Activated effector memory CD4-positive, alpha-beta T cell treated with Interleukin-2 at 50 U/mL for 16 hours (primary cell): ENCODE data around the gene BCAS3.
"Not testable (repeated sequence)": the region's sequence is repeated elsewhere in the genome, so short reads cannot be mapped to it uniquely, and the experiment has no call there.

Source experiments
- DNase-seq: peaks from one replicate; pipeline ENCODE4 v3.0.0-alpha.2; 2020

BCAS3 gene

DNA sequence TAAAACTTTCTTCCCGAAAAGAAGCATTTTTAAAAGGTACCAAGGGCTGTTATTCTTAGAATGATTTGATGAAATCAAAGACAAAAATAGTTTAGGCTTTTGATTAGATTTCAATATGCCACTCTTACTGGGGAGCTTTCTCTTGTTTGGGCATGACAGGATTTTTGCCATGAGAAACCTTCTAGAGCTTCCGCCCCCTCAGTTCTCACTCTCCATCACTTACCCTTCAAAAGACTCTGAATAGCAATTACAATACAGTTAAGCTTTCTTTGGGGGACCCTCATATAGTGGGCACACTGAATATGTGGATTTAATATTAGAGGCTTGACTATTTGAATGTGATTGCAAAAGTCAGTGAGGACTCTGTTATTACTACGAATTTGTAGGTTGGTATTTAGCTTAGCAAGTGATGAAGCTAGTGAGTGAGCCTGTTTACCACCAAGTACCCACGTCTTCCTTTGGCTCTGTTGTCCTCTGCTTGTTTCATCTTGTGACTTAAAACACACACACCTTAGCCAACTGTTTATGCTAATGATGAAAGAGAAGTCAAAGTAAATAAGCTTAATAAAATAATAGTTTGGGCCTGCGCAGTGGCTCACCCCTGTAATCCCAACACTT, 563.3 kb downstream of the BCAS3 start:
- DNase-seq: no peak

DNA sequence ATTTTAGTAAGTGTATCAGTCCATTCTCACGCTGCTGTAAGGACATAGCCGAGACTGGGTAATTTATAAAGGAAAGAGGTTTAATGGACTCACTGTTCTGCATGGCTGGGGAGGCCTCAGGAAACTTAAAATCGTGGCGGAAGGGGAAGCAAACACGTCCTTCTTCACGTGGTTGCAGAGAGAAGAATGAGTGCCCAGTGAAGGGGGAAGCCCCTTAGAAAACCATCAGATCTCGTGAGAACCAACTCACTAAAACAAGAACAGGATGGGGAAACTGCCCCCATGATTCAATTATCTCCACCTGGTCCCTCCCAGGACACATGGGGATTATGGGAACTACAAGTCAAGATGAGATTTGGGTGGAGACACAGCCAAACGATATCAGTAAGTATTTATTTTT, 567.3 kb downstream of the BCAS3 start:
- DNase-seq: not testable (repeated sequence)

DNA sequence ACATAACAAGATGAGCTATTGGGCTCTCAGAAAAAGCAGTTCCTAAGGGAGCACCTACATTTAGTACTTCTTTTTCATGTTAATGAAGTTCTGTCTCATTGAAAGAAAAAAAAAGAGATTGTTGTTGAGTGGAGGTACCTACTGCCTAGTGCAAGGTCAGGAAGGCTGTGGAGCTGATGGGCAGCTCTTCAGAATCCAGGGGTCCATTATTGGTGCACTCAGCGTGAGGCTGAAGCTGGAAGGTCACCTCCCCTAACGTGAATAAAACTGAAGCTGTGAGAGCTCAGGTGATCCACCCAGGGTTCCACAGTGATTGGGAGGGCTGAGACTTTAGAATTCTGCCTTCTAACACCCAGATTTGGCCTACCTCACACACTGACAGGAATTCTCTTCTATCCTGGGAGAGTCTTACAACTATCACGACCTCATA, 568.1 kb downstream of the BCAS3 start:
- no peak for DNase-seq

DNA sequence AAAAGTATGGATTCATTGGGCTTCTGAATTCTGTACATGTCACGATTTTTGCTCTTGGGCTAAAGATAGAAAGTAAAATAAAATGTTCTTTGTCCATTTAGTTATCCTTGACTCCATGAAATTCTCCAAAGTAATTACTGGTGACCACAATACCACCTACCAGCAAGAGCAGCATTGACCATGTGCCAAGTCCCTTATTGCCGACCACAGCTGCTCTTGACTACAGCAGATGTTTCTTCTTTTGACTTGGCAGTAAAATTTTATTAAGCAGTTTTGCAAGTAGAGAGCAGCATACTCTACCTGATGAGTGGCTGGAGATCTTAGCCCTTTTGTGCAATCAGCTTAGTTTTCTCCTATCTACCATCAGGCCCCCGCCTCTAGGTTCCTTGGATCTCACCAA, 569.8 kb downstream of the BCAS3 start:
- no peak for DNase-seq

DNA sequence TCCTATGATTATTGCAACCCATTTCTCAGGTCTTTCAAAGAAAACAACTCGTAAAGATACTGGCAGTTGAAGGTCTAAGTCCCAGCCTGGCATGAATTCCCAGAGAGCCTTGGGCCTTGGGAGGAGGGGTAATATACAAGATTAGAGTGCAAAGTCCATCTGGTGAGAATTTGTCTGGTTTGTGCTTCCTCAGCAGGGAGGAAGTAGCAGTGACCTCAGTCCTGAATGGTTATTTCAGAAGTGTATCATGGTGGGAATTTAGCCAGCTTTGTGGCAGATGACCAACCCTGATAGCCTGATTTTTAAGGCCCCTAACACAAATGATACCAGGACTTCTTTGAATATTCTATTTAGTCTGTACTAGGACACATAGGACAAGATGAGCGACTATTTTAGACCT, 570.7 kb downstream of the BCAS3 start:
- no peak for DNase-seq

DNA sequence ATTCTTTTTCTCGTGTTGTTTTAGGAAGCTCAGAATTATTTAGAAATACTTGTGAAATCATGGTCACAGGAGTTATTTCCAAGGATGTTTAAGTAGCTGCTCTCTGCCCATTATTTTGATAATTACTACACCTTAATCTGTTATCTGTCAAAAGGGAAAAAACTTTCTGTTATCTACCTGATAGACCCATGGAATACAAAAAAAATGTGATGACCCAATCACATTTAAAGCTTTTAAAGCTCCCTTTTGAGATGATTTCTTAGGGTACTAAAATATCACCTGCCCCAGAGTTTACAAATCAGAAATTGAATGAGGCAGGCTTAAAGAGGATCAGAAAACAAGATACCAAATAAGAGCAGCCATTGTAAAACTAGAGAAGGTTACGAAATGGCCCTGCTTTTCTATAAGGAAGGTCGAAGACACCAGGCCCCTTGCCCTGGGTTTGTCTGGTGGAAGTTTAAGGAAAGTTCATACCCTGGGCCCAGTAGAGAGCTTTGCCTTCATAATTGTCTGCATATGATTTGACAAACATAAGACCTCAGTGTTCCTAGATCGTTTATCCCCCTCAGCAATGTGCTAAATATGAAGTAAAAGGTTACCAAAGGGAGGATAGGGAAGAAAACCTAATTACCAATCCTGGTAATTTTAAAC, 572.1 kb downstream of the BCAS3 start:
- no peak for DNase-seq

DNA sequence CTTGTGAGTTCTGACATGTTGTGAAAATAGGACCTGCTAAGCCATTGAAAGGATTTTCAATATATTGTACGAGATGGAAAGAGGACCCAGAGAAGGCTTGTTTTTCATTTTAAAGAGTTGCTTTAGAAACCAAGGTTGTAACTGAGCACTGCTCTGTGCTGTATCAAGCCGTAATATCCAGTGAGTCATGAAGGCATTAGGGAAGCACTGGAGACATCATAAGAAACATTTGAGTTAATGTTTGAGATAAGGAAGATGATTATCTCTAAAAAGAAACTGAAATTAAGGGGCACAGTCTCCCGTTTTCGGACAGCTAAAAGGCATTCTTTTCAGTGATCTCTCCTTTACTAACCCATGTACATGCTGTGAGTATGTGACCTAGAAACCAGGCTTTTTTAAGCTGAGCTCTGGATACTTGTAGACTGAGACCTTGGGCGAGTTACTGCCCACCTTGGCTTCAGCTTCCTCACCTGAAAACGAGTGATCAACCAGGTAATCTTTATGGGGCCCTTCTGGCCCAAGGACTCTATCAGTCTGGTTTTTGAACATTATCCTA, 572.8 kb downstream of the BCAS3 start:
- DNase-seq: no peak

DNA sequence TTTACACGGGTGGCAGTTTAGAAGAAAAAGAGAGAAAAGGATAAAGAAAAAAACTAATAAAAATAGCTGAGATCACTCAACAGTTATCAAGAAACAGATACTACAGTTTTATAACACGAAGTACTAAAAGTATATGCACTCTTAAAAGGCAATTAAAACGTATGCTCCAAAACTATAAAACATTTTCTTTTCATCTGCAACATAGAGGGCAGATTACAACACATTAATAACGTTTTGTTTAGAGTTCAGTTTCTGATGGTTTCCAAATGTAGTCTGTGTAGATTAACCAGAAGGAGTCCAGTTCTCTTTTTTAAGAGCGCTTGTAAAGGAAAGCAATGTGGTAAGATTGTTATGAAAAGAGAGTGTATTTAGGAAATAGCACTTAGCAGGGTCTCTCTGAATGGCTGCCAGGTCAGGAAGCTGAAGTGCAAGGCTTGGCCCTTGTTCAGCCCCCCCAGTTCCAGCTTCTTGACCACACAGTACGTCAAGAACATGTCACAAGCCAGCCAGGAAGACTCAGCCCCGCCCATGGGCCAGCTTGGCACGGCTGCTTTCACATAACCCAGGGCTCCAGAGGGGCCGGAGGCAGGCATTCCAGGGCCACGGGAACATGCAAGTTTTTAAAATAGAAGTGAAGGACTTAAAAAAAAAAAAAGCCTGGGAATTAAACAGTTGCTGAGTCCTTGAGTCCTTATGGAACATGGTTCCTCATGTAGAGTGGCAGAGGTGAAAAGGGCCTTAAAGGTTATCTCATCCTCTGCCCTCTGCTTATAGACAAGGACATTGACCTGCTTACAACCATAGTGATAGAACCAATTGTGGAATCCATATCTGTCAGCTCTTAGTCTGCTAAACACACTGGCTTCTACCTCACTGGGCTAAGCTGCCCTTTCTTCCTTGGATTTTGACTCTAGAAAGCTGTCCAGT, 574.6 kb downstream of the BCAS3 start:
- no peak for DNase-seq

DNA sequence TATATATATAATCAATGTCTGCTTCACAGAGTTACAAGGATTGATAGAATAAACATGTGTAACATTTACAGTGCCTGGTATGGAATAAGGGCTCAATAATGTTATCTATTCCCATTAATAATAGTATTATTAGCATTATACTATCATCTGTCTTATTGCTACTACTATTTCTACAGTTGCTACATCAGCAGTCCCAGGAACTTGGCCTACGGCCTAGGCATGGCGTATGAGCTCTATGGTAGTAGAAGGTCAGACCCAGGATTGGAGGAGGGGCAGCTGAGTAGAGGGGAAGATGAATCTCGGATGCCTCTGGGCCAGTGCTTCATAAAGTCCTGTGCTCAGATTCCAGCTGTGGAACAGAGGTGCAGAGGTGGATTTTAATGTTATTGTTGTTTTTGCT, 575.7 kb downstream of the BCAS3 start:
- DNase-seq: no peak

DNA sequence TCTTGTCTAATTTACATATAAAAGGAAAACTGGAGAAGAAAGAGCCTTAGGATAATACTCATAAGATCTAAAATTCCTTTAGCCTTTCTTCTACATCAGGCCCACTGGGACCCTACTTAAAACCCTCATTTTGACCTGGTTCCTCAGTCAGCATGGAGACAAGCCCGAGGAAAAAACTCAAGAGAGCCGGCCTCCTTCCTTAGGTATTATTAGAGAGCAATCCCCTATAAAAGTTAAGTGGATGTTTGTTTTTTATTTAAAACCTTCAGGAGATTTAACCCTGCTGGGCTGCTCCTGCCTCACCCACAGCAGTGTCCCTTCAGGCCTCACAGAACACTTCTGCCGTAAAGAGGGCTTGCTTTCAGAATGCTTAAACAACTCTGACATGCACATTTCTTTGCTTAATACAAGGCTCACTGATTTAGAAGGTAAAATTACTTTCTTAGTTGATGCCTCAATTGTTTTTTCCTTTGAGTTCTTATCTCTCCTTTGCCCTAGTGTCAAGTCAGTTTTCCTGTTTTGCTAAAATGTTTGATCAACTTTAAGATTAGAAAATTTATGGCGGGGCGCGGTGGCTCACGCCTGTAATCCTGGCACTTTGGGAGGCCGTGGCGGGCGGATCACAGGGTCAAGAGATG, 576.4 kb downstream of the BCAS3 start:
- no peak for DNase-seq

DNA sequence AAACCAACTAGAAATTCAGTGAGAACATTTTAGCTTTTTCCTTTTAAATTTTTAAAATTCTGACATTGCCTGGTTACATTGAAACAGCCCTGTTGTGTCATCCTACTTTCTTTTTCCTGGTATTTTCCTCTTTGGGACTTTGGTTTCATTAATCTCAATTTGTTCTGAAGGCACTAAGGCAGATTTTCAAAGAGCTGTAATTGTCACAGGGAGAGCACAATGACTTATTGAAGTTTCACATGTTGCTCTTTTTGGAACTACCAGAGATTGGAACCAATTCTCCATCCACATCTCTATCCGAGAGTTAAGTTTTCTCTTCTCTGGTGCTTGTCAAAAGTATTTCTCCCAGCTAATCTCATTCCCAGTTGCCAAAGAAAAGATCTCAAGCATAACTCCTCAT, 577.3 kb downstream of the BCAS3 start:
- no peak for DNase-seq

DNA sequence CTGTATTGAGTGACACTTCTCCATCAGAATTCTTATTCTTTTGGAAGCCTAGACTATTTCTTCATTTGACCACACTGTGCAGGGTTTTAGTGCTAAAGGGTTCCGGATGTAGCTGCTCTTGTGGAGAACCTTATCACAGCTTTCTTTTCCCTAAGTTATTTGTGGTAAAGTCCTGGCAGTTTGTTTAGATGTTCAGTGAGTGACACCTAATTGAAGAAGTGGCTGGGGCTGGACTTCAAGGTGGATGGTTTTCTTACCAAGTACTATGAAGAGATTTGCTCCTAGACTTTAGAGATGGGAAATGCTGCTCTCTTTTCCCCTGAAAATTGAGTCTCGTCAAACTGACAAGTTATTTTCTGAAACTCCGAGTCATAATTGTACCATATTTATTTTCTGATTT, 578.0 kb downstream of the BCAS3 start:
- no peak for DNase-seq

DNA sequence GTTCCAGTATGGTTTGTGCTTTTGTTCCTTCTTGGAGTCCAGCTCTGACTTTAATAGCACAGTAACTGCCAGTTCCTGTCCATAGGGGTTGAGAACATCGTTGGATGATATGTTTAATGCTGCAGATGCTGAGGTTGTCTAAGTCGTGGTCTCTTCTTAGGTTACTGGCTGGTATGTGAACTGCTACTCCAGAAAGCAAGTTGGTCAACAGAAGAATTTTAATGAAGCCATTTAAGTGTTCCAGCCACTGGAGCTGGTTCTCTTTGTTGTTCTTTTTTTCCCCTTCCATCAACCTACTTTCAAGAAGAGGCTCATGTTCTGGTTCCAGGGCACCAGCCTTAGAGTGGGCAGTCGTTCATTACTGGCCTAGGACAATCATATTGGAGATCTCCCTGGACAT, 581.7 kb downstream of the BCAS3 start:
- DNase-seq: no peak

DNA sequence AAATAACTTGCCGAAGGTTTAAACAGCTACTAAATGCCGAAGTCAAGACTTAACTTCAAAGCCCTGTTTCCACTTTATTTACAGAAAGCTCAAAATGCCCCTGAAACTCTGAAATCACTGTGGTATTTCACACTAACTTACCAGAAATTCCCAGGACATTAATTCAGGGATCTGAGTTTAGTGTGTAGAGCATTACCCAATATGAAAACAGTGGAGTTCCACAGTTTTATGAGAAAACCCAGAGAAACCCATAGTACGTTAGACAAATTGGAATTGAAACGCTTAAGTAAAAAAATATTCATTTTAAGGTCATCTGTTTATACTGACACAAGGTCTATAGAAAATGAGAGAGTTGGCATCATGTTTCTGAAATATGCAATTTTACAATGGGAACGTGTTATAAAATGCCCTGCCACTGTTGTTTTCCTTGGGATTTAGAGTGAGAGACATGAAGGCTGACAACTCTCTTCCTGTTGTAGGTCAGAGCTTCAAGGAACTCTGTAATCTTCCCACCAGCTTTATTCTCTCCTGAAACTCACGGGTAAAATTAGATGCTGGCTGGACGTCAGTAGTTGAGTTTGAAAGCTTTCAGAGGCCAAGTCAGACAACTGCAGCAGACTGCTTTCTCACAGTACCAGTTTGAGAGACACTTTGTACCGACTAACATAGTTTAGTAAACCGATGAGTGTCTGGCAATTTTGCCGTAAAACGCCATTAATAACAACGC, 582.6 kb downstream of the BCAS3 start:
- DNase-seq: no peak

DNA sequence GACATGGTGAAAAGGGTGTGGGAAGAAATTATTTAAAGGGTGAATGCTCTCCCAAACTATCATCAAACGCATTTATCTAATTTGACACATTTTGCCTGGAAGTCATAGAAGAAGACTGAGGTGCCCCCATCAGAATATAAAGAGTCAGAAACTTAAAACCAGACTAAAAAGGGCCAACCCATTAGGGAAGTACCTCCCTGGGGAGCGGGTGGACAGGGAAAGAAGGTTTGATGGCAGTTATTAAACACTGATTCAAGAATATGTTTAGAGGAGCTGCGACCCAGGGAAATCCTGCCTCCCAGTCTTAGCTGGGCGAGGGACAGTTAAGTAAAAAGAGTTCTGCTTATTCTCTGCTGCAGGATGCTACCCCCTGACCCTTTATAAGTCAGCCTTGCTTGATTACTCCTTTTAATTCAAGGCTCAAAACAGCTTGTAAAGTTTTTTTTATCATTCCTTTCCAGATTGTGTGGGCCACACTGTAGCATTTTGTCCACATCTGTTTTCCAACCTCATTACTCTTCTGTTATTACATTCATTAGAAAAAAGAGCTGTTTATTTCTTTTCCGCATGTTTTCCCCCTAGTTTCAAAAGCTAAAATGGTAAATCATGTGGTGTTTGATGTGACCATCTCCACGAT, 583.5 kb downstream of the BCAS3 start:
- no peak for DNase-seq

DNA sequence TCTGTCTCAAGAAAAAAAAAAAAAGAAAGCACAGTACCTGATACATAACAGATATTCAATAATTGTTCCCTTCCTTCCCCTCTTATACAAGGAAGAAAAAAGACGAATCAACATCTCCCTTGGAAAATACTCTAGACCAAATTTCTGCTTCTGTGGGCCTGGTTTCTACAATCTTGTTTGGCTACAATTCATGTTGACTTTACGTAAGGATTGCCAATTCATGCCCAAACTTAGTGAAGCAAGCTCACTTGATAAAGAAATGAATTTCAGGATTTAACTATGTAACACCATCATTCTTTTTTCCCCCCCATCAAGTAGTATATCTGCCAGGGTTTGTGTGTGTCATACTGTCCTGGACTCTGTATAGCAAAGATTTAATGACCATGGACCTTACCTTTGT, 587.7 kb downstream of the BCAS3 start:
- no peak for DNase-seq

DNA sequence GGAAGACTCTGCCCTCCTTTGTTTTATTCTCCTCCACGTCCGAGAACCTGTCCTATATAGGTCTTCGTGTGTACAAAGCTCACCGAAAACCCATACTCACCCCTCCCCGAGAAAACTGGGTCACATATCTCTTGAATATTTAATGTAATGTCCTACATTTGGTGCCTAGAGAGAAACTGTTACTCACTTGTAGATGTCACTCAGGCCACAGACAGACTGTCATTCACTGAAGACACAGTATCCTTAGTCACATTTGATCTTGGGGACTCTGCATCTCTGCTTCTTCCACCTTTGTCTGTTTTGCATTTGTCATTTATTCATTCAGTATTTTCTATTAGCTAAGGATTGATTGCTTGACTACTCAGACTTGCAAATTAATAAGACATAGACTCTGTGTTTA, 590.2 kb downstream of the BCAS3 start:
- DNase-seq: no peak

DNA sequence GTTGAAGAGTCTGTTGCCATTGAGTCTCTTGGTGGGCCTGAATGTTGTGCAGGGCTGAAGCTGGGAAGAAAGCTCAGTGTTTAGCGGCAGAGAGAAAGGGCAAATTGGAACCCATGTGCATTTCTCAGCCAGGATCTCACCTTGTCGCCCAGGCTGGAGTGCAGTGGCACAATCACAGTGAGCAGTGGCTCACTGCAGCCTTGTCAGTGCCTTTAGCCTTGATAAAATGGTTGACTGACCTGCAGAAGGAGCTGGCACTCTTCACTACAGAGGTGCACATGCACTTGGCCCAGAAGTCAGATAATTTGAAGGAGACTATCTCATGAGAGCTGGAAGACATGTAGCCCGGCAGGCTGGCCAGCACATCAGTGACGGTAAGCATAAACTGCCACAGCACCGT, 597.7 kb downstream of the BCAS3 start:
- DNase-seq: no peak

DNA sequence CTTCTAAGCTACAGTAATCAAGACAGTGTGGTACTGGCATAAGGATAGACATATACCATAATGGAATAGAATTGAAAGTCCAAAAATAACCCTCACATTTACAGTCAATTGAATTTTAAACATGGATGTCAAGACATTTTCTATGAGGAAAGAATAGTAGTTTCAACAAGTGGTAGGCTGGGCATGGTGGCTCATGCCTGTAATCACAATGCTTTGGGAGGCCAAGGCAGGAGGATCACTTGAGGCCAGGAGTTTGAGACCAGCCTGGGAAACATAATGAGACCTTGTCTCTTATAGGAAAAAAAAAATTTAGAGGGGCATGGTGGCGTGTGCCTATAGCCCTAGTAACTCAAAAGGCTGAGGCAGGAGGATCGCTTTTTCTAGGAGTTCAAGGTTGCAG, 599.2 kb downstream of the BCAS3 start:
- DNase-seq: no peak

DNA sequence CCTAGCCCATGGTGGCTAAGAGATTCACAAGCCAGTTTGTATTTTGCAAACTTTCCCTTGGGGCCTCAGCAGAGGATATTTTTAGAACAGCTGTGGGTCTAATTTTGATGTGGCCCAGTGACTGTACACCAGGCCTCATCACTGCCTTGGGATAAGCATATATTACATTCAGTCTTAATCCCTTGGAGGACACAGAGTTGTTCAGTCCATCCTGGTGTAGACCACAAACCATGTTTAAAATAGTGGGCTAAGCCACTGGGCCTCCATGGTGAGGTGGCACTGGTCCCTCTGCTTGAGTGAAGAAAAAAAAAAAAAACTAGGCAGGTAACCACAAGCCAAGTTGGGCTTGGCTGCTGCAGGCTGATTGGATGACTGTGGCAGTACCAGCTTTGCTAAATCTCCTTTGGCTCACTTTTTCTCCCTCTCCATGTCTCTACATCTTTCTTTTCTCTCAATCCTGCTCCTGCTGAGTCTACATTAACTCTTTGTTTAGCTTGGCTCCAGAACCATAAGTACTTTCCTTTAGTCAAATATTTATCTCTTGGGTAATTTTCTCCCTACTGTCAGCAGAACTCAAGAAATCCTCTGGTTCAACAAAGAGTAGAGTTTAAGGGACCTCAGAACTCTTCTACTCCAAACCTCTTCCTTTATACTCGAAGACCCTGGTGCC, 602.0 kb downstream of the BCAS3 start:
- no peak for DNase-seq

DNA sequence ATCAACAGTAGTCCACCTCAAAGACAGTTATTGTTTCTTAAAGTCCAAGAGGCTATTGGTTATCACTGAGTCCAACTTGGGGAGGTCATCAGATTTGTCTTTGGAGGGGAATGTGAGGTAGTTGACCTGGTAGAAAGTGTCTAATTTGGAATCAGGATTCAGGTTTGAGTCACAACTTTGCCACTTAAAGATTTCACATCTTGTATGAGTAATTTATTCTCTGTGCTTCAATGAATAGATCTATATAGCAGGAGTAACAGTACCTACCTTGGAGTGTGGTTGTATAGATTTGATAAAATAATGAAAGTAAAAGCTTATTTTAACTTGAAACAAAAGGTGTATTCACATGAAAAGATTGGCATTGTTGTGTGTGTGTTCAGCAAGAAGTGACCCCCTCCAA, 602.7 kb downstream of the BCAS3 start:
- DNase-seq: no peak
